Lung microvascular endothelial cell (primary cell): ENCODE data around the gene BTBD19. TPM values are rescaled to one million over a fixed set of nuclear protein-coding genes. Genes with fewer than 3 reads are reported as not detected.
"Not testable (repeated sequence)": the region's sequence is repeated elsewhere in the genome, so short reads cannot be mapped to it uniquely, and the experiment has no call there.

ENCODE experiments used
- DNase-seq, 2 donors: peaks; one replicate each; pipeline versions ENCODE4 v3.0.0 to v3.0.0-alpha.2; 2010; ENCODE audit warnings: low read depth in 2 of 2
- total RNA-seq: library from RNA; depleted of rRNA; stranded (reverse); fragments of >200 nt; gene quantifications from 2 replicates; pipeline ENCODE4 v1.2.1, GENCODE V29; 2014

BTBD19 gene
- total RNA-seq, 1 donor from 2014 or later: 6.0 TPM

DNA sequence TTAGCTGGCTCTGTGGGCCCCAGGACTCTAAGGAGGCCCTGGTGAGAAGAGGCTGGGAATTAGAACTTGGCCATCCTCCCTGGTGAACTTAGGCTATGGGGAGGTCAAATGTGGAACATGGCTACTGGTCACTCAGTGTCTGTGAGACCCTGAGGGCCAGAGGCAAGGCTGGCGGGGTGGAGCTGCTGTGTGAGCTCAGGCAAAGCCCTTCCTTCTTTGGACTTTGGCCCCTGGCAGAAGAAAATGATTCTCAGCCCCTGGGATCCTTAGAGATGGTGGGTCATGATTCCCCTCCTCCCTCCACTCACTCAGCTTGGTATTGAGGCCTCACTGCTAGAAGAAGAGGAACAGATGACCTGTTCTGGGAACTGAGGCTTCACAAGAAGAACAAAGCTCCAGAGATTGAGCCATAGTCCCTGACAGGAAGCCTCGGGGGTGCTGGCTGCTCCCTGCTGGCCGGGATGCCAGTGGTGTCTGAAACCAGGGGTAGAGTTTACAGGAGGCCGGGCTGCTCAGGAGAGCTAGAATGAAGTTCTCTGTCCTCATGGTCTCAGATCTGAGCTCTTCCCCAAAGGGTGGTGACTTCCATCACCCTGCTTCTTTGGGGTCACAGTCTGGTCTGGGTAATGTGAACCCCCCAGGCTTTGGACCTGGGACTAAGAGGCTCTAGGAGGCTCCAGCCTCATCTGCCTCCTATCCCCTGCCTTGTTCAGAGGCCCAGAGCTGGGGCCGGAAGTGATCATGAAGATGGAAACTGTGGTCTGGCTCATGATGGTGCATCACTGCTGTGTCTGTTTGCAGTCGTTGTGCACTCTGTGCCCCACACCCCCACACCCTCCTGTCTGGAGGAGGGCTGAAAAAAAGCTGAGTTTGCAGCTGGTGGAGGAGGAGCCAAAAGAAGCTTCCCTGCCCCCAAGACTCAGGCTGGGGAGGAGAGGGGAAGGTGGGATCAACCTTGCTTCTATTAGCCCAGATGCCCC lies 905 bp downstream of the BTBD19 start:
- DNase-seq: peak; percentile 63 to 84

DNA sequence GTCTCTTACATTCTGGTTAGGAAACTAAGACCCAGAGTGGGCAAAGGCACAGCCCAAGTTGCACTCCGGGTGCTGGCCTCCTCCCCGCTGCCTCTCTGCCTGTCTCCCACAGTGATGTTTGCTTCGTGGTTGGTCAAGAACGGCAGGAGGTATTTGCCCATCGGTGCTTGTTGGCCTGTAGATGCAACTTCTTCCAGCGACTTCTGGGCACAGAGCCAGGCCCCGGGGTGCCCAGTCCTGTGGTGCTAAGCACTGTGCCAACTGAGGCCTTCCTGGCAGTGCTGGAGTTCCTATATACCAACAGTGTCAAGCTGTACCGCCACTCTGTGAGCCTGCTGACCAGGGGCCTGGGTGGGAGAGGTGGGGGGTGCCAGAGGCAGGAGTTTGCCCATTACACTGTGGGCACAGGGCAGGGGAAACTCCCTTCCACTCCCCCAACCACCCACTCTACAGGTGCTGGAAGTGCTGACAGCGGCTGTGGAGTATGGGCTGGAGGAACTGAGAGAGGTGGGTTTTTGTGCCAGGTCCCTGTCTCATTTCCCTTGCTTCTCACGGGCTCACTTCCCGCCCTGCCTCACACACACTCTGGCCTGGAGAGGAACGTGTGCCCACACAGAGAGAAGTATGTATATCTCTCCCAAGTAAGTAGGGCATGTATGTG lies 1.9 kb downstream of the BTBD19 start:
- DNase-seq: peak; percentile 41 to 53

GRCh38 chr1:44810762-44811105 lies 2.4 kb downstream of the BTBD19 start:
- DNase-seq: not testable (repeated sequence)

DNA sequence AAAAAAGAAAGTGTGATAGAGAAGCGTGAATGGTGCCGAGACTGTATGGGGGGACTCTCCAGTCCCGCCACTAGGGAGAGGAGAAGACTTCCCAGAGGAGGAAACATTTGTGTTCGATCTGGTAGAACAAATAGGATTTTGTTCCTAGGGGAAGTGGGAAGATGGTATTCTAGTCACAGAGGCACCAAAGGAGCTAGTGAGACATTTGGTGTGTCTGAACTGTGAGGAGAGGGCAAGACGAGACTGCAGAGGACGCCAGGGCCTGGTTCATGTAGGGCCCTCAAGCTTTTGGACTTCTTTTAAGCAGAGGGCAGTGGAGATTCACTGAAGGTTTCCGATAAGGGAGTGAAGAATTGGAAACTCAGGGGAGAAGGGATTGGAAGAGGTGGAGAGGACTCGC lies 2.9 kb downstream of the BTBD19 start:
- DNase-seq: no peak

DNA sequence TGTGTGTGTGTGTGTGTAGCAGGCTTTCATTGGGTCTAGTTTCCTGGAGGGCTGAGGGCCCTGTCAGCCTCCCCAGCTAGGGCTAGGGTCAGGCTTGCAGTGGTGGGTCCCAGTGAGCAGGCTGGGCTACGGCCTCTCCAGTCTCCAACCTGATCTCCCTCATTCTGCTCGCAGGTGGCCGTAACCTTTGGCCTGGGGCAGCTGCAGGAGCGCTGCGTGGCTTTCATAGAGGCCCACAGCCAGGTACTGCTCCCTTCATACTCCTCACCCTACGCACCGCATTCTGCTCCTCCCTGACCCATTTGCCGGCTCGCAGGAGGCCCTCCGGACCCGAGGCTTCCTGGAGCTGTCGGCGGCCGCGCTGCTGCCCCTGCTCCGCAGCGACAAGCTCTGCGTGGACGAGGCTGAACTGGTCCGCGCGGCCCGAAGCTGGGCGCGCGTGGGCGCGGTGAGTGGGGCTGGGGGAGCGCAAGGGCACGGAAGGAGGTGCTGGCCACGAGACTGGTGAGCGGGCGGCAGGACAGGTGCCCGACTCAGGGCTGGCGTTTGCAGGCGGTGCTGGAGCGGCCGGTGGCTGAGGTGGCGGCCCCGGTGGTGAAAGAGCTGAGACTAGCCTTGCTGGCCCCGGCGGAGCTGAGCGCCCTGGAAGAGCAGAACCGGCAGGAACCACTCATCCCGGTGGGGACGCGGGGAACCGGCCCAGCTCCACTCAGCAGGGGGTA lies 4.7 kb downstream of the BTBD19 start:
- no peak for DNase-seq

GRCh38 chr1:44815926-44816325 lies 7.6 kb downstream of the BTBD19 start:
- not testable (repeated sequence) for DNase-seq

GRCh38 chr1:44817307-44817706 lies 9.0 kb downstream of the BTBD19 start:
- no peak for DNase-seq

- no peak for DNase-seq
Measured at GRCh38 chr1:44817771-44818495, 9.6 kb downstream of the BTBD19 start.

DNA sequence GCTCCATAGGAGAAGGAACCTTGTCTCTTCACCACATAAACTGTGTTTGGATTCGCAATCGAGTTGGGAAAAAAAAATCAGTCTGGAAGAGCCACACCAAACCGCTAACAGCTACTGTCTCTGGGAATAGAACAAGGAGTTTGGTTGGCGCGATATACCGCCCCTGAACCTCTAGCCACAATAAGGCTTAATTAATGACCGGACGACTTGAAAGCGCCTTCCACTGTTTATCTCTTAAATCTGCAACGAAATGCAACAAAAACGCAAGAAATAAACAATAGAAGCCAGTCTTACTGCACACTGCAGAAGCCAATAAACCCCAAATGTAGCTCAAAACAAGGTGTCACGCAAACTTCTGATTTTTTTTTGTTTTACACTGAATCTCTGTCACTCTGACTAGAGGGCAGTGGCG lies 10.9 kb downstream of the BTBD19 start:
- peak in 1 of 2 donors; percentile 54 for DNase-seq

- peak; percentile 76 to 80 for DNase-seq
Measured at GRCh38 chr1:44819608-44820327, 11.4 kb downstream of the BTBD19 start.

- DNase-seq: no peak
Measured at GRCh38 chr1:44820328-44821239, 12.3 kb downstream of the BTBD19 start.

GRCh38 chr1:44821240-44821715 lies 13.0 kb downstream of the BTBD19 start:
- DNase-seq: no peak

- DNase-seq: no peak
Measured at GRCh38 chr1:44822131-44822701, 13.9 kb downstream of the BTBD19 start.

DNA sequence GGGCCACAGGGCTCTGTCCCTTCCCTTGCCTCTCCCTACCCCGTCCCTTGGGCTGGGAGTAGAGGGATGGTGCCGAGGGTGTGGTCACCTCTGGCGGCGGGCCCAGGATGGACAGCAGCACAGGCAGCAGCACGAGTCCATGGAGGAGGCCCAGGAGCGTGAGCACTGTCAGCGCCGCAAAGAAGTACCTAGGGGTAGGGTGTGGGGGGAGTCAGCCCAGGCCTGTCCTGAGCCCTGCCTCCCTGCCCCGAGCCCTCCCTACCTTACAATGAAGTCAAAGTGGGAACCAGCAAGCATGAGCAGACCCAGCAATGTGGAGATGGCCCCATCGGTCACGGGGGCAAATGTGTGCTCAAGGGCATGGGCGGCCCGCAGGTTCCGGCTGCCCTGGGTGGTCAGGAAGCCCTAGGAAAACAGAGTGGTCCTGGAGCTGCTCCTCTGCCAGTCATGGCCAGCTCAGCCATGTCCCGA lies 14.7 kb downstream of the BTBD19 start:
- no peak for DNase-seq

GRCh38 chr1:44824392-44824791 lies 16.1 kb downstream of the BTBD19 start:
- not testable (repeated sequence) for DNase-seq

DNA sequence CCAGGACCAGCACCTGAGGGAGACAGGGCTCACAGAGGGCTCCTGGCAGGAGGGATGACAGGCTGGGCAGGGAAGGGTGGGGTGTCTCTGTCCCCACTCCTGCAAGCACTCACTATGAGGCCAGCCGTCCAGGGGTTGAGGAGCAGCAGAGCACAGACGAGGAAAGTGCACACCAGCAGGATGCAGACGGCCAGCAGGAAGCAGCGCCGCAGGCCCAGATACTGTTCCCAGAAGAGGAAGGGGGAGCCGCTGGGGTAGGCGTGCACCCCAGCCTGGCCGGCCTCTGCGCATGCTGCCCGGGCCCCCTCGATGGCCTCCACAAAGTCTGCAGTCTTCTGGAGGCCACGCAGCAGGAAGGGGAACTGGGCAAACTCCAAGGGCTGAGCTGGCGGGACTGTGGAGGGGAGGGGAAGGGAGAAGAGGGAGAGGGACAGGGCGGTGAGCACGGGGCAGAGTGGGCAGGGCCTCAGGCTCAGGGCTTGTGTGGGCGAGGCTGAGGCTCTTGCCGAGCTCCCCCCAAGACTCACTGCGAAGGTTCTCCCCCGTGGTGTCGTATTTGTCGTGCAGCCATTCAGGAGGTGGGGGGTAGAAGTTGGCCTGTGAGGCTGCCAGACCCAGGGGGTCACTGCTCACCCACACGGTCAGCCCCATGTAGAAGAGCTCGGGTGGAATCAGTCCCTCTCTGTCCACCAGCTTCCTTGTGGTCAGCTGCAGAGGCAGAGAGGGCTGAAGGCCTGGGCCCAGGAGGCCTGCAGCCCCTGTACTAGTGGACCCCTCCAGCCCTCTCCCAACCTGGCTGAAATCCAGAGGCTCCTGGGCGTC lies 18.3 kb downstream of the BTBD19 start:
- DNase-seq: no peak

- DNase-seq: no peak
Measured at GRCh38 chr1:44827197-44828002, 19.1 kb downstream of the BTBD19 start.
